GM12874 (cell line): ENCODE measurements around the gene PMPCA.

Experiments used
- CTCF ChIP-seq: IDR thresholded peaks from 2 replicates; pipeline ENCODE4 v1.5.1; 2011; ENCODE audit warnings: low read depth, mild to moderate bottlenecking, control low read depth, low read length, moderate library complexity; ENCODE audit not compliant: insufficient read depth

The PMPCA gene

GRCh38 chr9:136397643-136398042 is 12.8 kb upstream of the PMPCA start:
- TF ChIP-seq CTCF = no peak

GRCh38 chr9:136398286-136398685 is 12.2 kb upstream of the PMPCA start:
- no peak for TF ChIP-seq CTCF

DNA sequence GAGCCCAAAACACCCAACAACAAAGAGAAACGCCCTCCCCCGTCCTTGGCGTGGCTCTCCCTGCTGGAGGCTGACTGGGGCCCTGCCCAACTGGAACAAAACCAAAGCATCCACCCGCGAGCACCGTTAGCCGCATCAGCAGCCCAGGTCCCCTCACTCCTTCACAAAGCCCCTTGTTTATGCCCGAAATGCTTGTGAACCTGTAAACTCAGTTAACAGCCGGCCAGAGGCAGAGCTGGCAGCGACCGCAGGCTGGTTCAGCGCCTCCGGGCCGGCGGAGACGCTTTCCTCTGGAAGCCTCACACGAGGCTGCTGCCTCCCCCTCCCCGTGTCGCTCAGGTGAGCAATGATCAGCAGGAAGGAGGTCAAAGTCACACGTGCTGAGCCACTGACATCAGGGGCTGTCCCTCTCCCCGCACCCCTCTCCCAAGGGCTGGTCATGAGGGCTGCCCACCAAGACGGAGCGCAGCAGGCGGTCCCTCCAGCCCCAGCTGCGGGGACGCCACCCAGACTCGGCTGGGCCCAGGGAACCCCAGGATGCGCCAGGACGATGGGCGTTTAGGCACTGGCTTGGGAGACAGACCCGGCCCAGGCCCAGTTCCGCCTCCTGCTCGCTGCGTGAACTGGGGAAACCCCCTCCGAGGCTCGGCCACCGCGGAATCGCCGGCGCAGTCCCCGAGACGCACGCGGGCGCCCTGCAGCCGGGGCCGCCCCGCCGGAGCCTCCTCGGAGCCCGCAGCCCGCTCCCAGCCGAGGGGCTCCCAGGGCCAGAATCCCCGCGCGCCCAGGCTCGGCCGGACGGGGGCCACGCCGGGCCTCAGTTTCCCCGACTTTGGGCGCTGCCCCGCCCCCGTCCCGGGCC is 11.1 kb upstream of the PMPCA start:
- no peak for TF ChIP-seq CTCF

- peak; percentile 95 for TF ChIP-seq CTCF
These were observed 10.2 kb upstream of the PMPCA start, which contains the start of gene SNAPC4 for GRCh38 chr9:136400038-136400834. Gene SNAPC4 (minus strand): TSS chr9:136400170. CDS start chr9:136398428, 1,742 bp downstream.

- no peak for TF ChIP-seq CTCF
These were observed 9.1 kb upstream of the PMPCA start for GRCh38 chr9:136401173-136401922.

DNA sequence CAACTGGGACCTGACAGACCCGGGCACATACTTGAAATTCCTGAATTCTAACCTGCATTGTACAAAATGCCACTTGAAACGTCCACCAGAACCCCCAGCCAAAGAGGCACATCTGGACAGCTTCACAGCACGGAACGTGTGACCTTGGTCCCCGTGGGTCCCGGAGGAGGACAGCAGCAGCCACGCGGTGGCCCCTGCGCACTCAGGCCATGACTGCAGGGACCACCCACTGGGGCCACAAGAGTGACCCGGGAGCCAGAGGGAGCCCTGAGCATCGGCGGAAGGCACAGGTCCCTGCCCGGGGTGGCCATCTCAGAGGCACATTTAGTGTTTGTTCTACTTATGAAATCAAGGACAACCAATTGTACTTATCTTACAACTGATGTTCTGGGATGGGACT is 8.4 kb upstream of the PMPCA start:
- TF ChIP-seq CTCF = no peak

- no peak for TF ChIP-seq CTCF
These were observed 6.9 kb upstream of the PMPCA start for GRCh38 chr9:136403538-136403914.
